ENCODE data around the gene ANKRD44.
"Not testable (repeated sequence)": the region's sequence is repeated elsewhere in the genome, so short reads cannot be mapped to it uniquely, and the experiment has no call there.

ANKRD44 gene

GRCh38 chr2:197310271-197310985 is at the start of gene ANKRD44:
Gene ANKRD44 (minus strand): TSS chr2:197310780. CDS start chr2:197310604, 176 bp downstream.
- DNase-seq, result peak; percentile 90

DNA sequence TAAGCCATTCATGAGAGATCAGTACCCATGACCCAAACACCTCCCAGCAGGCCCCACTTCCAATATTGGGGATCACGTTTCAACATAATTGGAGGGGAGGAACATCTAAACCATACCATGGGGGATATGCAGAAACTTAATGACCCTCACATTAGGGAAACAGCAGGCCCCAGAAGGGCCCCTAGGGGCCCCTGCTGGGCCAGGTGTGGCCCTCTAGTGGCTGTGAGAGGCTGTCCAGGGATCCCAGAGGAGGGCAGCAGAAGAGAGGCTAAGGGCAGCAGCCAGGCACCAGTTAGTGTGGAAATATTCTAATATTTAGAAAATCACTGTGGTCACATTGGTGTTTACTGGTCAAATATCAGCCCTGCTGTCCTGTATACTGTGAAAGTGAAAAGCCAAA is 49.3 kb upstream of the ANKRD44 start:
- no peak for DNase-seq

- DNase-seq, result no peak
These were observed 48.4 kb upstream of the ANKRD44 start for GRCh38 chr2:197358931-197359330.

GRCh38 chr2:197357986-197358385 is 47.4 kb upstream of the ANKRD44 start:
- DNase-seq, result no peak

- peak; percentile 19 for DNase-seq
These were observed 45.6 kb upstream of the ANKRD44 start for GRCh38 chr2:197356136-197356535.

- DNase-seq, result no peak
These were observed 43.6 kb upstream of the ANKRD44 start for GRCh38 chr2:197354169-197354558.

- no peak for DNase-seq
These were observed 43.0 kb upstream of the ANKRD44 start for GRCh38 chr2:197353393-197354168.

GRCh38 chr2:197349699-197350098 is 39.1 kb upstream of the ANKRD44 start:
- DNase-seq, result no peak

- no peak for DNase-seq
These were observed 38.3 kb upstream of the ANKRD44 start for GRCh38 chr2:197348721-197349360.

DNA sequence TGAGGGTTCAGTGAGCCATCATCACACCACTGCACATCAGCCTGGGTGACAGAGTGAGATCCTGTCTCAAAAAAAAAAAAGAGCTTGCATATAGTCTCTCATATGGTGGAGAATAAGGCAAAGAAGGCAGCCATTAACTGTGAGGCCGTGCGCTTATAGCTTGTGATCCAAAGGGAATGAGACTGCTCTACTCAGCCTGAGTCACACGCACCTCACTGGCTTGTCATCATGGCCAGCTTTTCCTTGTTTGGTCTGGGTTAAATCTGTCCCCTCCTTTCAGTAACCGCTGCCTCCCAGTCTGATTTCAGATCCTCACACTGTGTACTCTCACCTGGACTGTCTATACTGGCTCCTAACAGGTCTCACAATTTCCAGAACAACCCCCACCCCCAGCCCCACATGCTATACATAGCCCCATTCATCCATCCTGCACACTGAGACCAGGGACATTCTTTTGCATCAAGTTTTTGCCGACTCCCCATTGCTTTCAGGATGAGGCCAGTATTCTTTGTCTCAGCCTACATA is 35.3 kb upstream of the ANKRD44 start:
- DNase-seq, result no peak

DNA sequence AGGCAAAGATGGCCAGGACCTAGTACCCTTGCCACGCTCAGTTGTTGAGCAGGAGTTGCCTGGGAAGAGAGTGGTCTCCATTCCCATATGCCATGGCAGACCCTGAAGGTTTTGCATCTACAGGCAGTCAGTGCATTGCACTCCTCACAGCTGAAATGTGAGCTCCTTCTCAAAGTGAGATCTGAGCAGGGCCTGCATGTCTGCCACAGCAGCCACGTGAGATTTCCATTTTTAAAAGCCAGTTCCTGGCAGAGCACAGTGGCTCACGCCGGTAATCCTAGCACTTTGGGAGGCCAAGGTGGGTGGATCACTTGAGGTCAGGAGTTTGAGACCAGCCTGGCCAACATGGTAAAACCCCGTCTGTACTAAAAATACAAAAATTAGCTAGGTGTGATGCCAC is 33.4 kb upstream of the ANKRD44 start:
- not testable (repeated sequence) for DNase-seq

GRCh38 chr2:197340591-197340990 is 30.0 kb upstream of the ANKRD44 start:
- no peak for DNase-seq

DNA sequence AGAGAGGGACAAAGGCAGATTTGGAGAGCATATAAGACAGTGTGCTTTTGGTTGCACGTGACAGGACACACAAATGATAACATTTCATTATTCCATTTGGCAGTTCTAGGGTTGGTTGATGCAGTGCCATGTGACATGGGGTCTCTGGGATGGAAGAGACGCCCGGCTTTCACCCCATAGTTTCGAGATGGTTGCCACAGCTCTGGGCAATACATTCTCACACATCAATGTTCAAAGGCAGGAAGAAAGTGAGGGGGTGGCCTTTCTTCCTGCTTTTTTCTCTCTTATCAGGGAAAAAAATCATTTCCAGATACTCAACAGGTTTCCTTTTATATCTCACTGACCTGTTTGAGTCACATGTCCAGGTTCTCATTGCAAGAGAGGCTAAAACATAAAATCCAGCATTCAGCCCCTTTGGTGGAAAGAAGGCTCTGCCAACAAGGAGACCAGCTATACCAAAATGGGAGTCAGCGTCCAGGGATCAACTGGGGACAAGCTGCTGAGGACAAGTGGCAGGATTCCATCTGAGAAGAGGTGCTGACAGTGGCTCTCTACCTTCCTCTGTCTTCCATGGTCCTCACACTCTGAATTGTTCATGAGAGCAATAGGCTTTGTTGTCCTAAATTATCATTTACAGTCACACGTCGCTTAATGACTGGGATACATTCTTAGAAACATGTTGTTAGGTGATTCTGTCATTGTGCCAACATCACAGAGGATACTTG is 29.1 kb upstream of the ANKRD44 start:
- no peak for DNase-seq

GRCh38 chr2:197339016-197339415 is 28.4 kb upstream of the ANKRD44 start:
- no peak for DNase-seq

DNA sequence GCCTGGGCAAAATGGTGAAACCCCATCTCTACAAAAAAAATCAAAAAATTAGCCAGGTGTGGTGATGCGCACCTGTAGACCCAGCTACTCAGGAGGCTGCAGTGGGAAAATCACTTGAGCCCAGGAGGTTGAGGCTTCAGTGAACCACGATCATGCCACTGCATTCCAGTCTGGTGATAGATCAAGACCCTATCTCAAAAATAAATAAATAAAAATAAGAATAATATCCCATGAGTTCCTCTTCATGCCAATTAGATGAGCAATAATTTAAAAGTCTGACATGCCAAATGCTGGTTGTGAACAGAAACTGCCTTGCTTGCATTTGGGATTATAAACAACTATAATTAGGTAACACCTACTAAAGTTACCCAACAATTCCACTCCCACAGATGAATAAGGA is 22.1 kb upstream of the ANKRD44 start:
- no peak for DNase-seq

GRCh38 chr2:197328461-197328860 is 17.9 kb upstream of the ANKRD44 start:
- DNase-seq, result no peak

- DNase-seq, result no peak
These were observed 17.0 kb upstream of the ANKRD44 start for GRCh38 chr2:197327472-197328098.

GRCh38 chr2:197327073-197327471 is 16.5 kb upstream of the ANKRD44 start:
- no peak for DNase-seq

- no peak for DNase-seq
These were observed 14.2 kb upstream of the ANKRD44 start for GRCh38 chr2:197324801-197325200.

GRCh38 chr2:197322724-197323720 is 12.4 kb upstream of the ANKRD44 start:
- DNase-seq, result peak; percentile 32

- no peak for DNase-seq
These were observed 11.6 kb upstream of the ANKRD44 start for GRCh38 chr2:197322143-197322542.
